GM19395 (cell line): ENCODE data around the gene ENKUR.
"Not testable (repeated sequence)": the region's sequence is repeated elsewhere in the genome, so short reads cannot be mapped to it uniquely, and the experiment has no call there.

ENCODE experiments used
- ATAC-seq: cut with Tn5 transposase; IDR thresholded peaks from one replicate; pipeline ENCODE4 v1.9.1; 2021; ENCODE audit warnings: mild to moderate bottlenecking, moderate library complexity; ENCODE audit not compliant: unreplicated experiment

Gene ENKUR

GRCh38 chr10:24979685-24980084 is 36.3 kb downstream of the ENKUR start:
- no peak for ATAC-seq

- no peak for ATAC-seq
Measured at GRCh38 chr10:24974976-24975375, 41.0 kb downstream of the ENKUR start.

GRCh38 chr10:24973163-24973562 is 42.8 kb downstream of the ENKUR start:
- ATAC-seq, result no peak

GRCh38 chr10:24971374-24971773 is 44.6 kb downstream of the ENKUR start:
- no peak for ATAC-seq

GRCh38 chr10:24969841-24970281 is 46.1 kb downstream of the ENKUR start:
- no peak for ATAC-seq

- ATAC-seq, result not testable (repeated sequence)
Measured at GRCh38 chr10:24968951-24969350, 47.0 kb downstream of the ENKUR start.

- ATAC-seq, result no peak
Measured at GRCh38 chr10:24968349-24968748, 47.6 kb downstream of the ENKUR start.

GRCh38 chr10:24966962-24967481 is 48.9 kb downstream of the ENKUR start:
- ATAC-seq, result no peak

- ATAC-seq, result no peak
Measured at GRCh38 chr10:24965051-24965450, 50.9 kb downstream of the ENKUR start.

- ATAC-seq, result no peak
Measured at GRCh38 chr10:24963521-24964041, 52.4 kb downstream of the ENKUR start.

- no peak for ATAC-seq
Measured at GRCh38 chr10:24962995-24963394, 53.0 kb downstream of the ENKUR start.

- ATAC-seq, result no peak
Measured at GRCh38 chr10:24961582-24961981, 54.4 kb downstream of the ENKUR start.

- no peak for ATAC-seq
Measured at GRCh38 chr10:24959382-24959730, 56.6 kb downstream of the ENKUR start.

GRCh38 chr10:24958721-24959381 is 57.1 kb downstream of the ENKUR start:
- no peak for ATAC-seq

GRCh38 chr10:24958091-24958720 is 57.8 kb downstream of the ENKUR start:
- ATAC-seq, result no peak

GRCh38 chr10:24957624-24958051 is 58.3 kb downstream of the ENKUR start:
- not testable (repeated sequence) for ATAC-seq

GRCh38 chr10:24953675-24954074 is 62.3 kb downstream of the ENKUR start:
- ATAC-seq, result no peak

- ATAC-seq, result peak; percentile 67
Measured at GRCh38 chr10:24952707-24953645, 63.0 kb downstream of the ENKUR start.

- peak; percentile 55 for ATAC-seq
Measured at GRCh38 chr10:24952143-24952706, 63.7 kb downstream of the ENKUR start, which contains the start of gene PRTFDC1. Gene PRTFDC1, minus strand, starts transcription at chr10:24952606. Its CDS starts 31 bp downstream, at chr10:24952575.
